Skin of body (tissue), 2 donors: ENCODE measurements around the gene ADCY1. TPM values are rescaled to one million over a fixed set of nuclear protein-coding genes. Genes with fewer than 3 reads are reported as not detected.

Experiments used
- DNase-seq: peaks from one replicate; lab custom pipeline; 2025; lab: John Stamatoyannopoulos, UW
- total RNA-seq: library from RNA; depleted of rRNA; stranded (reverse); fragments of >200 nt; gene quantifications from one replicate; pipeline ENCODE4 v1.2.3, GENCODE V29; 2014

ADCY1 gene
- total RNA-seq, 1 donor from 2014 or later = 5.7 TPM

DNA sequence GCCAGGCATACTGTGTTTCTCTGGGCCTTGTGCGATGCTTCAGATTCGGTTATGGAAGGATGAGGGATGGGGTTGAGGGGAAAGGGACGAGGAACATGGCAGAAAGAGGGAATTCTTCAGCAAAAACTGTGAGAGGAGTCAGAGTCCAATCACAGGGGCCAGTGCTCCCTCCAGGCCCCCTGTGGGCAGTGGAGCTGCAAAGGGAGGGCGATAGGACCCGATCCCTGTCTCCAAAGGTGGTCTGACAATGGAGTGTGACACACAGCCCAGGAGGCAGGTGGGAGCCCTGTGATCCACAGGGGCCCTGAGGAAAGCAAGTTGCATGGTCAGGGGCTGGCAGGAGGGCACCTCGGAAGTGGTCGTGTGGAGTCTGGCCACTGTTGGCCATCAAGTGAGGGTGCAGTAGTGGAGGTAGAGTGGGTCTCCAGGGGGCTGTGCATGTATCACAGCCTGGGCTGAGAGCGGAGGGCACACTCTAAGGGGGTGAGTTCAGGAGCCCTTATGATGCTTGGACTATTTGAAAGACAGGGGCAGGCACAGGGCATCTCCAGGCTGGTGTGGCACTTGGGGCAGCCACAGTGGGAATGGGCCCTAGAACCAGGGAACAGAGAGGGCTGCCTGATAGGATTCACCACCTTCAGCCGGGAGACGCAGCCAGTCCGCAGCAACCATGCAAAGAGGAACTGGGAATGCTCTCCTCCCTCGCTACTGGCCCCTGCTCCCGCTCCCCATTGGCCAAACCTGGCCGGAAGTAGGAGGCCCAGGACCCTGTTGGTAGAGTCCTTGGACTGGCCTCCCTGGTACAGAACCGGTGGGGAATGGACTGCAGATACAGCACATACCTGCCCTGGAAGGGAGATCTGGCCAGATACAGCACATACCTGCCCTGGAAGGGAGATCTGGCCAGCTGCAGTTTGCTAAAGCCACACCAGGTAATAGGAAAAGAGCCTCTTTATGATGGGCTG is 115.9 kb downstream of the ADCY1 start:
- no peak for DNase-seq

DNA sequence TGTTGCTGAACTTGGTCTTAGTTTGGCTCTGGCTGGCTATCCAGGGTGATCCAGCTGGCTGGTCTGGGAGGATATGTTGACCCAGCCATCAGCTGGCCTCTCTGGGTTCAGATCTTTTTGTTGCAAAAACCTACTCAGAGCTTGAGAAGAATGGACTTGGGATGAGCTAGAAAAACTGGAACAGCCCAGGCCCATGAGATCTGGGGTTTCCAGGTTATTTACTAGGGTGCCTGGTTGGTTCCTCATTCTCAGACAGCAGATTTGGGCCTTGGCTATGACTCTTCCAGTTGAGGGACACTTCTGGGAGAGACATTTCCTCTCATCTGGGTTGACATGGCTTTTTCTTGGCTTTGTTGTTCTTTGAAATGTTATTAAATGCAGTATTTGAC is 116.6 kb downstream of the ADCY1 start:
- no peak for DNase-seq

DNA sequence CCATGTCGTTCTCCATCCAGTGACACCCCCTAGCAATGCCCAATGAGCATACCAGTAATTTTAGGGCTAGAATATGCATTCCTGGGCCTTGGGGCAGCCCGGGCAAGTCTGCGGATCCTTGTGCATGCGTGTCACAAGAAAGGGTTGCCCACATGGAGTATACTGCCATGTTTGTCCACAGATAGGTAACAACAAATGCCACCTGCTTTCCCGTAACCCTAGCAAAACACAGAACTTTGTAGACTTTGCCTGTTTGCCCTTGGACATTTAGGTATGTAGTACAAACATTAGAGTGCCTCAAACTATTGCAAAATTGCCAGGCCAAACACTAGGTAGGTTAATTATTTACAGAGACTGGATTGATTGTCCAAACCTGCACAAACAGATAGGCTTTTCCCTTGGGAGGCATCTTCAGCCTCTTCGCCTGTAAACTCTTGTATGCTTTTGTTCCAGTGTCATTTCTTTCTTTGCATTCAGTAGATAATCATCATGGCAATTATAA is 117.0 kb downstream of the ADCY1 start:
- DNase-seq = no peak

DNA sequence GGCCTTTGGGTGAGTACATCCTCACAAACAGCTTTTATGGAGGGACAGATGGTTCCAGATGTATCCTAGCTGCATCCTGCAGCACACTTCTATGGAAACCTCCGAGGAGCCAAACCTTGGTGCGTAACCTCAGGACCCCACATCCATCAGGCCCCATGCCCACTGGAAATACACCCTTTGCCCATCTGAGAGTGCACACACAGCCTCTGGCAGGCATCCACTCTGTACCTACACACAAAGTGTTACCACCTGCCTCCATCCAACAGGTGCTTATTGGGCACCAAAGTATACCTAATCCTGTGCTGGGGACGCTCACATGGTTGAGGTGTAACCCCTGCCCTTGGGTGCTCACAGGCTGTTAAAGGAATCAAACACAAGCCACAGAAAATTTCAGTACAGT is 117.9 kb downstream of the ADCY1 start:
- DNase-seq = no peak

DNA sequence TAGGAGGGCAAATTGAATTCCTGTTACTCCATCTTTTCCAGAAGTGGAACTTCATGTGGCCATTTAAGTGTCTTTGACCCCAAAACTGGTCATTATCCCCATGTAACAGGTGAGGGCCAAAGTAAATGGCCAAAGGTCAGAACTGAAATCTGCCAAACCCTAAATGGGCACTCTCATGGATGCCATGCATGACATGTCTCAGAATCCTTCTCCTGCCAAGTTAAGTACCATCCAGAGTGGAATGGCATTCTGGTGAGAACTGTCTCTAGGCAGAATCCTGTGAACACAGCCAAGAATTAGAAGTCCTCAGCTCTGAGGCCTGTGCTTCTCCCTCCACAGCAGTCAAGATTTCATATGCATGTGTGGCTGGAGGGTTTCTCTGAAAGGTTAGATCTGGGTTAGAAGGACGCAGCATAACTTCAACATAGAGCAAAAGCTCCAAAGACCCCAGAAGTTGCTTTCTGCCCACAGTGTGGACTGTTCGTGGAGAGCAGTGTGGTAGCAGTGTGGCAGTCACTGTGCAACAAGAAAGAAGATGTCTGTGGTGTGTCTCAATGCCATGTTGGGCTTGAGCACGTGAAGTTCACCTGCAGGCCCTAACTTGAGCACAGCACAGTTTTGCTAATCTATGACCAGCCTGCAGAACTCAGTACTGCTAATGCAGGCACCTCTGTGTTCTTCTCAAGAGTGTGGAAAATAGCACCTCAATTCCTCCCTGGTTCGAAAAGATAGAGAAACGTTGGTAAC is 121.3 kb downstream of the ADCY1 start:
- DNase-seq = no peak

DNA sequence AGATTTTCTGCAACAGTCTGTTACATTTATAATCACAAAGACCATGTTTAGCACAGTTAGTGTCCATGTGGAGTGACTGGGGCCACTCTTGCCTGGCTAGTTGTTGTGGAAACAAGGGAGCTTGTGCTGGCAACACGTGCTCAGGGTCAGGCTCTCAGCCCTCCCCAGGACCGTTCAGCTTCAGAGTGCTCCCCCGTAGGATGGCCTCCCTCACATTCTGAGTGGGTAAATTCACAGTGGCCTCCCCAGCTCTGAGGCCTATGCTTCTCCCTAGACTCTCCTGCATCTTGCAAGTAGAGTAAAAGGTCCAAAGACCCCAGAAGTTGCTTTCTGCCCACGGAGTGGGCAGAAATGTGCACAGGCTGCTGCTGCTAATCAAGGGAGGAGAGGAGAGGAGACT is 122.3 kb downstream of the ADCY1 start:
- no peak for DNase-seq

DNA sequence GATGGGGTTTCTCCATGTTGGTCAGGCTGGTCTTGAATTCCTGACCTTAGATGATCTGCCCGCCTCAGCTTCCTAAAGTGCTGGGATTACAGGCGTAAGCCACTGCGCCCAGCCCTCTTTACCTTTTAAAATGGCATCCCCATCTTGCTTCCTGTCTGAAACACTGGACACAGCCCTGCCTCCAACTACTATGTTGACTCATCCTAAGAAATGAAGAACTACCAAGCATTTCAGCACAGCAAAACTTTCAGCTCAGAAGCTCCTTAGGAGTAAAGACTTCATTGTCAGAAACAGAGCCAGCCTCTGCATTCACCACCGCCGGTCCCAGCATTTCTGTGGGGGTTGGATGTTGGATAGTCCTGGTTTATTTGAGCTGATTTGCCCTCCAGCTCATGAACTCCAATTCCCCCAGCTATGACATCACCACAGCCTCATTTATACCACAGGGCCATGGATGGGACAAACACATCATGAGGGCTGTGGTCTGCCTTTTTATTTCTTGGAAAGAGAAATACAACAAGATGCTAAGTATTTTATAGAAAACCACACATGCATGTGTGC is 123.5 kb downstream of the ADCY1 start:
- no peak for DNase-seq

DNA sequence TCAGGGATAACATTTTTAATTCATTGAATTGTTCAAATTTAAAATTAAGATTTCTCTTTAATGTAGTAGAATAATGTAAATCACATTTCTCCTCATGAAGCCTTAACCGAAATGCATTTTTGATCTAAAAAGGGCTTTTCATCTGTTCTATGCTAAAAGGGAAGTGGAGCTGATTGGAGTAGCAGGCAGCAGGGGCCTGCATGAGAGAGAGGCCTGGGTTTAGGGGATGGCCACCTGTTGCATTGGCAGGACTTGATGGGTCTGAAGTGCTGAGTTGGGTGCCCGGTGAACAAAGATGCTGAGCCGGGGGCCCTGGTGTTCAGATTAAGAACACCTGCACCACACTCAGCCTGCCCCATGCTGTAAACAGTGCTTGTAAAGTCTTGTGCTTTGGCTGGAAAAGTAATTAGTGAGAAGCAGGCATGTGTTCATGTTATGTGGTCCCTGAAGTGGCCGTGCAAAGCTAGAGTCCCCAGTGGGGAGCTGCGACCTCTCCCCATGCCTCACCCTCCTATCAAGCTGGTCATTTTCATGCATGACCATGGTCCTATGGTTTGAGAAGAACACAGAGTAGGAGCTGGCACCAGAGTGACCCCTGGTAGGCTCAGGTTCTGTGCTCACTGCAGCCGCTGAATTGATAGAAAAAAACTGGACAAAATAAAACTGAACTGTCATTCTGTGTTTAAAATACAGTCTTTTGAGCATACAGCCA is 124.3 kb downstream of the ADCY1 start:
- DNase-seq = no peak

DNA sequence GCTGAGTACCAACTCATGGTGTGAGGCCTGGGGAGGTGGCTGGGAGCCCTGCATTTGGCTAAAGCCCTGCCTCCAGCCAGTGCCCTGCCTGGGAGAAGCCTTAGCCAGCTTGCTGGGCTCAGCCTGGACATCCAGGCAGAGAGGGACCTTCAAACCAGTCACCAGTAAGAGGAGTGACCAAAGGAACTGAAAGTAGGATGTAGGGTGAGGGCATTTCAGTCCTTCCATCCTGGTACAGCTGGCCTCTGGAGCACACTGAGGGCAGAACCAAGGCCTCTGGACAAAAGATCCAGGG is 124.8 kb downstream of the ADCY1 start:
- no peak for DNase-seq

DNA sequence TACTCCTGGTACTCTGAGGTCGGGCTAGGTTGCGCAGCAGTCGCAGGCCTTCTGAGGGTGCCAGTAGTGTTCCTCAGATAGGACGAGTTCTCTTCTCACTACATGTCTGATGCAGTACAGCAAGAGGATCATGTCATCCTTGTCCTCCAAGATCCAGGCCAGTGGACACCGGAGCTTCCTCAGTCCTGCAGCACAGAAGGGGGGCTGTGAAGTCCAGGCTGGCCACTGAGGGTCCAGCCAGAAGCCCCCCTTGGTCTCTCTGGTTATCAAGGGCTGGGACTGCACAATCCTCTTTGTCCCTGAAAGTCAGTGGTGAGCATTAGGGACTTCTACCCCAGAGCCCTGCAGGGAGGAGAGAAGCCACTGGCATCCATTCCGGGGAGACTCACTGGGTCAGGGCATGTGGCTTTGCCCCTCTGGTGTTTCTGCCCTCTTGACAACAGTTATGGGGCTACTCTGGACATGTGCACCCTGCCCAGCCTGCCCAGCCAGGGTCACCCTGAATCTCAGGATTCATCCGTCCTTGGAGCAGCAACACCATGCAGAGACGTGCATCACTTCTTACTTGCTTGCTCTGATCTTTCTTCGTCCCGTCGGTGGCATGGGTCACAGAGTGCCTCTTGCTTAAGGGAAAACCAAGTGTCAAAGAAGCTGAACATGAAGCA is 125.7 kb downstream of the ADCY1 start:
- DNase-seq = no peak

DNA sequence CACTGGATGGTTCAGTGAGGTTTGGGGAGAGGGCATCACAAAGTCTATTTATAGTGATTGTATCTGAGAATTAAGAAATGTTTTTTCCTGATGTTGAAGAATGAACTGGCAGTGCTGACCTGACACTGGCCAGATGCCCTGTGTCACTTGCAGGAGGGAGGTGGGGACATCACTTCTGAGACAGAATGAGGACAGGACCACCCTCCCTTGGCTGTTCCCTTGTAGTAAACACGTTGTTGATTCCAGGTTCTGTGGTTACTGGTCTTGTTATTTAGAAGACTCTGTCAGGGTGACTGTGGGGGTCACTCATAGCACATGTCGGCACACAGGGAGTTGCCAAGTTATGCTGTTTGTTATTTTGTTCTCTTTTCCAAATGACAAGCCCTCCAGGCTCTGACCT is 126.4 kb downstream of the ADCY1 start:
- DNase-seq = no peak

DNA sequence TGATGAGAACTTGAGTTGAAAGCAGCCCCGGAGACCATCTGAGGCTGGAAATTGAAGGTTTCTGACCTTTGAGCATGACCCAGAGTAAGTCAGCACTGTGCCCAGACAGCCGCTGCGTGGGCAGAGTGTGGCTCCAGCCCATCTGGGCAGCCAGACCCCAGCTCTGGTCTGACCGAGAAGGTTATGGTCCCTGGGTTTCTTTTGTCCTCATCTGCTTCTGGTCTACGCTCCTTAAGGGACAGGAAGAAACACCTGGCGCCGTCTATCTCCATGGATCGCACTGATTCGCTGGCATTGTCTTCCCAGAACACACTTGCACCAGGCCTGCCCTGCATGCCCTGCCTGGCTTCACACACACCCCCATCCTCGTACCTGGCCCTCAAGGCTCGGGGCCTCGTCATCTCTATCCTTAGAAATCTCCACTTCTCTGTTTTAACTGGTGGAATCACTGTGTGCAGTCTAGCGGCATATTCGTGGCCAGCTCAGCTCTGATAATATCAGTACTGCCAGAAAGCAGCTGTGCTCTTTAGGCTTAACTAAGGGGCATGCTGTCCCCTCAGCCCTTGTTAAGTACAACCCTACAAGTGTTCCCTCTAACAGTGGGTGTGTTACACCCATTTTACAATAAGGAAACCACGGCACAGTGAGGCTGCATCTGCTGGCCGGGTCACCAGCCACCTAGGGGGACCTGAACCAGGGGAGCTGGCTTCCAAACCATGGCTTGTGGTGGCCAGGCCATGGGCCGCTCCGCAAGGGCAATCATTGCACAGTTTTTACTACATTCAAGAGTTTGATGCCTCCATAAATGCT is 127.7 kb downstream of the ADCY1 start:
- DNase-seq = no peak

DNA sequence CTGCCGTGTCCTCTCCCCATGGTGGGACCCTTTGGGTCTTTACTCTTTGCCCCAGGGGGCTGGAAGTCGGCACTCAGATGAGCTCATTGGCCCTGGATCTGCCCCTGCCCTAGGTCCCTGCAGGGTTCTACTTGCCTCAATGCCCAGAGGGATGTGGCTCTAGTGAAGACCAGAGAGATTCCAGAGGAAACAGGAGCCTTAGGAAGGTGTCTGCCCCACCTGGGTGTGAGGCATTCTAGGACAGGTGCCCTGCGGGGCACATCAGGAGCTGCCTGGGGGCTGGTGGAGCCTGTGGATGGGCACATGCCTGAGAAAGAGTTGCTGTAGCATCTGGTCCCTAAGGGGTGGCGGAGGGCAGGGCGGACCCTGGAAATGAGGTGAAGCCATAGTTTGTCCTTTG is 128.6 kb downstream of the ADCY1 start:
- DNase-seq = no peak

DNA sequence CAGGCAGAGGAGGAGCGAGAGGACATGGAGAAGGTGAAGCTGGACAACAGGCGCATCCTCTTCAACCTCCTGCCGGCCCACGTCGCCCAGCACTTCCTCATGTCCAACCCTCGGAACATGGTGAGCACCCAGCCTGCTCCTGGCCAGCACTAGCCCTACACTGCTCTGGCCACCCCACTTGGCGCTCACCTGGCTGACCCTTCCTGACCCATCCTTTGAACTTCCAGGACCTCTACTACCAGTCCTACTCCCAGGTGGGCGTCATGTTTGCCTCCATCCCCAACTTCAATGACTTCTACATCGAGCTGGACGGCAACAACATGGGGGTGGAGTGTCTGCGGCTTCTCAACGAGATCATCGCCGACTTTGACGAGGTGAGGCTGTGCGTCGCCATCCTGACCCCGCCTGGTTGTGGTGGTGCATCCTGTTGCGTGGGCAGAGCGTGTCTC is 129.2 kb downstream of the ADCY1 start:
- DNase-seq = no peak

DNA sequence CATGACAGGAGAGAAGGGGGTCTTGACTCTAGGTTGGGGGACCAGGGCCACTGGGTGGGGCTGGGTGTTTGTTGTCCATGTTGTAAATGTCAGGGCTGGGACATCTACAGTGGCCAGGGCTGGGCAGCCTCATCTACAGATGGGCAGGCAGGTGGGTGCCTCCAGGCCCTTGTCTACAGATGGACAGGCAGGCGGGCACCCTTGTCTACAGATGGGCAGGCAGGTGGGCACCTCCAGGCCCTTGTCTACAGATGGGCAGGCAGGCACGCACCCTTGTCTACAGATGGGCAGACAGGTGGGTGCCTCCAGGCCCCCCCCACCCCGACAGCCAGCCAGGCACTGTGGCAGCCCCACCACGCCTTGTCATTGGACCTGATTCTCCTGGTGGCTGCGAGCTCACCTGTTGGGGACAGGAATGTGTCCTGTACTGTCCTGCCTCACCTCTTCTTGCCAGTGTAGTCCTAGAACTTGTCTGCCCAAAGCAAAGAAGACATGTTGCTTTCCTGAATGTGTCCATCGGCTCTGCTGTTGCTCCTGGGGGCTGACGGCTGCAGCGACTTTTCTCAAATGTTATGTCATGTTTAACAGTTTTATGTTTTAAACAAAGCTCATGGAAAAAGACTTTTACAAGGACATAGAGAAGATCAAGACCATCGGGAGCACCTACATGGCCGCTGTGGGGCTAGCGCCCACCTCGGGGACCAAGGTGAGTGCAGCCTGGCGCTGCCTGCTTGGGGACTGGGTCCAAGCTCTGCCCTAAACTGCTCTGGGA is 129.9 kb downstream of the ADCY1 start:
- no peak for DNase-seq

DNA sequence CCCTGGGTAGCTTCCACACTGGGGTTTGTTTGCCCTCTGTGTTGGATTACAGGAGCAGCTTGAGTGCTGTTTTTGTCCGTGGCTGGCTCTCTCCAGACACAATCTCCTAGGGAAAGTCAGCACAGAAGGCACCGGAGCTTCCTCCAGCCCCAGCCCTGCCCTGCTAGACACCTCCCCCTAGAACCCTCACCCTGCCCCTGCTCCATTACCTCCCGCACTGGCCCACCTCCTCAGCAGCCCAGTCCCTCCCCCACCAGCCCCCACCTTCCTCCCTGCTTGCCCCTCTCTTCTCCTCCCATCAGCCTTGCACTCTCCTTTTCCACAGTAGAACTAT is 130.5 kb downstream of the ADCY1 start:
- DNase-seq = no peak

DNA sequence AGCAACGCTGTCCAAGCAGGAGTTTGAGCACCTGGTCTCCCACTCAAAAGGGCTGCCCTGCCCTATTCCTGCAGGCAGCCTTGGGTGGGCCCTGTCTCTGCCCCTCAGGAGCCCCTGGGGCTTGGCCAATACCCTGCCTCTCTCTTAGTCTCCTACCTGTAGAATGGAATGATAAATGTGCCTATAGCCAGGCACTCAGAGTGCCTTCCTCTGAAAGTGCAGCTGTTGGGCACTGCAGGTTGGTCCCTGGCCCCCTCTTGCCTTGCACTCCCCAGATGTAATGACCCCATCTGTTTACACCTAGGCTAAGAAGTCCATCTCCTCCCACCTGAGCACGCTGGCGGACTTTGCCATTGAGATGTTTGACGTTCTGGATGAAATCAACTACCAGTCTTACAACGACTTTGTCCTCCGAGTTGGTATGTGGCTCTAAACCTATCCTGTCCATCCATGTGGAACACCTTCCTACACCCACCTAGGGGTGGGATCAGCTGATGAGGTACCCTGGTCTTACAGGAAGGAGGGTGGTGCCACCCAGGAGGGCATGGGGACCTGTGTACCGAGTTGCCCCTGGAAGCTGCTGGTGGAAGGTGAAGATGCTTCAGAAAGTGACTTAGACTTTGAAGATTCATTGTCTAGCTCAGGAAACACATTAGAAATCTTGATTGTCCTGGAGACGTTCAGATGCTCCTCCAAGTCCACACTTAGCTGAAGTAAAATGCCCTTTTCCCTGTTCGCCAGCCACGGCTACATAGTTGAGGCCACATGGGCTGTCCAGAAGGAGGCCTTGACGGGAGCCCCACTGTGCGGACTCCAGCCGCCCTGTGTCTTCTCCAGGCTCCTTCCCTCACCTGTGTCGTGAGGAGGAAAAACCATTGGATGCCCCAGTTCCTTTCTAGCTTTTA is 134.1 kb downstream of the ADCY1 start:
- no peak for DNase-seq
